Measurements from ENCODE around the gene CXorf58.

The CXorf58 gene

DNA sequence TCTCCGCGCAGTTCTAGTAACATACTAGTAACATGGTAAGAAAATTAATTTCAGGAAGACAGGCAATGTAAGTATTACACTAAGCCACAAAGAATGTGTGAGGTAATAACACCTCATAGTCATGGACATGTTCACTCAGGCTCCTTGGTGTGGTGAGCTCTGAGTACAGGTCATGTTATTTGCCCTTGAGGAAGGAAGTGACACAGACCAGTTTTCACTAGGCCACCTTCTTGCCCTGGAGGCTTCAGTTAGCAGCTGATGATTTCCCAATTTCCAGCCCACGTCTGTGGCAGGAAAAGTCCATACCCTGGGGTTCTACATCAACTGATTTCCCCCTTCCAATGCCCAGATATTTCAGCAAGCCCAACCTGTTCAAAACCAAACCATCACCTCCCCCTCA is 6.7 kb upstream of the CXorf58 start:
- ChIA-PET CTCF (interaction anchor here (0.6 to 1.7 kb wide), 2 partner anchors 159 to 207 kb away, joined by 3 to 5 read pairs; no protein-coding TSS in a partner anchor), POLR2A (ENCODE audit: low non-redundant PET) (interaction anchor here (0.6 to 3.0 kb wide), 4 partner anchors 94 to 155 kb away, joined by 3 to 15 read pairs (median 4); partner anchors contain the start of gene SAT1)
- peak overlapping the region; percentile 90 for H3K27ac ChIP-seq
- TF ChIP-seq CTCF (conservative IDR thresholded peaks at IDR 0.05; ENCODE audit: low read depth), result no peak
- DNase-seq (ENCODE audit: low spot score), result peak; percentile 73

- 0 out of 2 replicates have a peak, but pooled peaks have one; percentile 17 for TF ChIP-seq CTCF (conservative IDR thresholded peaks at IDR 0.05; ENCODE audit: low read depth)
- POLR2A ChIA-PET (ENCODE audit: low non-redundant PET), result interaction anchor here (3.0 kb wide), 1 partner anchor 119 kb away, joined by 15 read pairs; the partner anchor contains the start of gene SAT1
- peak overlapping the region; percentile 90; the same call in 1 of the 2 replicates for H3K27ac ChIP-seq
- CTCF ChIA-PET, result interaction anchor here (0.6 to 1.7 kb wide), 6 partner anchors 92 to 214 kb away, joined by 4 to 5 read pairs (median 5); partner anchors contain the start of gene SAT1
- DNase-seq (ENCODE audit: low spot score), result peak; percentile 20
Observed at GRCh38 chrX:23901805-23902204, 6.0 kb upstream of the CXorf58 start.

GRCh38 chrX:23902419-23902818 is 5.4 kb upstream of the CXorf58 start:
- 0 out of 2 replicates have a peak, but pooled peaks have one; percentile 9 for TF ChIP-seq CTCF (conservative IDR thresholded peaks at IDR 0.05; ENCODE audit: low read depth)
- no peak overlapping the region for H3K27ac ChIP-seq
- CTCF ChIA-PET, result interaction anchor here (0.5 to 1.7 kb wide), 7 partner anchors 92 to 215 kb away, joined by 4 to 5 read pairs (median 5); partner anchors contain the start of gene SAT1
- POLR2A ChIA-PET (ENCODE audit: low non-redundant PET), result interaction anchor here (3.0 kb wide), 1 partner anchor 120 kb away, joined by 15 read pairs; the partner anchor contains the start of gene SAT1
- peak; percentile 22 for DNase-seq (ENCODE audit: low spot score)

DNA sequence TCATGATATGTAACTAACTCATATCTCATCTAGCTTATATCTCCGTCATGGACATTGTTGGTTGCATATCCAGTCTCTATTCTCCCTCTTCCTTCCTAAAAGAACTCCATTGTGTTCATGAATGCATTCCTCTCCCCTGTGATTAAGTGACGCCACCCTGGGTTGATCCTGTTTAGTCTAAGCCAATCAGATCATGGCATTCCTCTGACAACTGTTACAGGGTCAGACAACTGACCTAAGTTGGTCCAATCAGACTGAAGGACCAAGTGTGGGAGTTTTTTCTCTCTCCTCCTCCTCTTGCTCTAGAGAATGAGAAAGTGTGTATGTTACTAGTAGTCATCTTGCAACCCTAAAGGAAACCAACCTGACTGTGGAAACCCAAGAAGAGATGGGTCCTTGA is 3.7 kb upstream of the CXorf58 start:
- H3K27ac ChIP-seq, result peak overlapping the region; percentile 20; the same call in 1 of the 2 replicates
- ChIA-PET POLR2A (ENCODE audit: low non-redundant PET) (no interaction called here), CTCF (interaction anchor here (0.9 kb wide), 1 partner anchor 121 kb away, joined by 3 read pairs; the partner anchor contains the start of gene SAT1)
- DNase-seq (ENCODE audit: low spot score), result no peak
- TF ChIP-seq CTCF (conservative IDR thresholded peaks at IDR 0.05; ENCODE audit: low read depth), result no peak

GRCh38 chrX:23907111-23907497 is 702 bp upstream of the CXorf58 start:
- ChIA-PET CTCF (interaction anchor here (0.6 to 1.1 kb wide), 3 partner anchors 10 to 147 kb away, joined by 3 to 4 read pairs (median 4); no protein-coding TSS in a partner anchor), POLR2A (ENCODE audit: low non-redundant PET) (interaction anchor here (0.9 to 1.1 kb wide), 2 partner anchors 124 to 146 kb away, joined by 3 to 5 read pairs; partner anchors contain the start of gene SAT1)
- peak; percentile 18 for DNase-seq (ENCODE audit: low spot score)
- peak overlapping the region; percentile 96 for H3K27ac ChIP-seq
- TF ChIP-seq CTCF (conservative IDR thresholded peaks at IDR 0.05; ENCODE audit: low read depth), result no peak

GRCh38 chrX:23908219-23909004 is 606 bp downstream of the CXorf58 start:
- TF ChIP-seq CTCF (conservative IDR thresholded peaks at IDR 0.05; ENCODE audit: low read depth), result peak; percentile 32; the same call in 1 of the 2 replicates
- peak overlapping the region; percentile 96 for H3K27ac ChIP-seq
- ChIA-PET CTCF (interaction anchor here (0.7 to 1.0 kb wide), 2 partner anchors 7 to 222 kb away, joined by 3 read pairs; no protein-coding TSS in a partner anchor), POLR2A (ENCODE audit: low non-redundant PET) (no interaction called here)
- DNase-seq (ENCODE audit: low spot score), result no peak

Data from RWPE1 (cell line).